ENCODE results near the gene ZNF22.

The ZNF22 gene

DNA sequence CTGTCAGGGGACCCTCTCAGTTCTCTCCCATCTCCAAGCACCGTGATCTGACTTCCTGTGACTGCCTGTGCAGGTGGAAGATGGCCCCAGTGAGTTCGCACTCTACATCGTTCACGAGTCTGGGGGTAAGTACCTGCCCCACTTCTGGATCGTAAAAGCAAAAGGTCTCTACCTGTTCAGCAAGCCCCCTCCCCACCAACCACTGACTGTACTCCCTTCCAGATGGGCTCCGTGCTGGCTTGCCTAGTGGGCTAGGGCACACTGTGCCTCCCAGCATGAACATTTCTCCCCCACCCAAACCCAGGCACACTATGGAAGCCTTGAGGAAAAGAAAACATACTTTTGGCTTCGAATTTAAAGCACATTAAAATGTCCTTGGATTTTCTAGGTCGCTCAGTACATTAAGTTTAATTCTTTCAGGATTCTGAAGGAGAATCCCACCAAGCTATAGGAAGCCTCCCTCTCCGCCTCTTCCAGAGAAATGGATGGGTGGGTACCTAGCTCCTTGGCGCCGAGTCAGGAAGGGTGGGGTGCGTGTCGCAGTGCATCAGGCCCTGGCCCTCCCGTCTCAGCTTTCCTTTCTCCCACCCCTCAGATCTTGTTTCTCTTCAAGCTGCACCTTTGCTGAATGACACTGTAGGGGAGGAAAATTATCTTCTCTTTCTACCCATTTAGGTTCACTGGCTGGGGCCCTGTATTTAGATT is 11.0 kb upstream of the ZNF22 start:
- WGBS (ENCODE audit: extremely low coverage, insufficient coverage, low lambda C conversion rate): no CpG with 5 or more reads among the region's 14 CpGs
- Histone ChIP-seq H3K27ac (ENCODE audit: low read depth, low read length) (no peak overlapping the region), H2BK120ac (ENCODE audit: low read depth, low read length) (no peak overlapping the region), H3K18ac (ENCODE audit: low read length) (no peak overlapping the region), H3K4me2 (ENCODE audit: low read length) (no peak overlapping the region), H2BK5ac (ENCODE audit: low read length) (no peak overlapping the region), H3K27me3 (ENCODE audit: insufficient read depth, low read length, poor library complexity) (no peaks in the 10 kb centered on the region), H3K4ac (ENCODE audit: low read depth, low read length) (no peak overlapping the region), H3K79me1 (ENCODE audit: low read length) (no peaks in the 10 kb centered on the region), H3K23ac (ENCODE audit: low read length) (no peak overlapping the region), H3K9ac (ENCODE audit: low read length) (no peak overlapping the region), H2AK5ac (ENCODE audit: low read length) (no peak overlapping the region), H3K79me2 (ENCODE audit: control insufficient read depth, insufficient read depth, low read length) (no peaks in the 10 kb centered on the region), H2BK15ac (replicated peaks; ENCODE audit: low read depth) (no peak overlapping the region), H3K4me3 (ENCODE audit: low read length) (no peak overlapping the region), H3K56ac (ENCODE audit: low read length) (no peak overlapping the region), H3K4me1 (ENCODE audit: control insufficient read depth, low read depth, low read length) (peaks cover 4% of the 10 kb centered on the region), H4K8ac (ENCODE audit: low read depth, low read length) (no peak overlapping the region), H4K5ac (ENCODE audit: low read length) (no peak overlapping the region), H3K36me3 (ENCODE audit: control insufficient read depth, insufficient read depth, low read length) (no peaks in the 10 kb centered on the region)
- DNase-seq: no peak

DNA sequence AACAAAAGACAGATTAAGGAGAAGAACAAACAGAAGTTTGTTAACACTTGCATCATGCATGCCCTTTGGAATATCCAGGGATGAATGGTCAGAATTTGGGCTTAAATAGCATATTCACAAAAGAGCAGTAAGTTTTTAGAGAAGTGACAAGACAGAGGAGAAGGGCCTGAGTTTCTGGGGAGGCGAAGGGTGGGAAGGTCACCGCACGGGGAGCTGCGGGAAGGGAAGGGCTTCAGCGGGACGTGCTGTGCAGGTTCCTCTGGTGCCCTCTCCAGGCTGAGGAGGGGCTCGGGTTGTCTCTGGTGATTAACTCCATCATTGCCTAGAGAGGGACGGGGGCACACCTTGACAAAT is 10.4 kb upstream of the ZNF22 start:
- Histone ChIP-seq H3K56ac (ENCODE audit: low read length) (no peak overlapping the region), H2BK15ac (replicated peaks; ENCODE audit: low read depth) (no peak overlapping the region), H2AK5ac (ENCODE audit: low read length) (no peak overlapping the region), H3K27me3 (ENCODE audit: insufficient read depth, low read length, poor library complexity) (no peaks in the 10 kb centered on the region), H3K79me1 (ENCODE audit: low read length) (no peaks in the 10 kb centered on the region), H3K4me2 (ENCODE audit: low read length) (no peak overlapping the region), H2BK5ac (ENCODE audit: low read length) (no peak overlapping the region), H2BK120ac (ENCODE audit: low read depth, low read length) (no peak overlapping the region), H3K4me3 (ENCODE audit: low read length) (no peak overlapping the region), H3K18ac (ENCODE audit: low read length) (no peak overlapping the region), H3K27ac (ENCODE audit: low read depth, low read length) (no peak overlapping the region), H3K4me1 (ENCODE audit: control insufficient read depth, low read depth, low read length) (peaks cover 4% of the 10 kb centered on the region), H3K36me3 (ENCODE audit: control insufficient read depth, insufficient read depth, low read length) (no peaks in the 10 kb centered on the region), H3K4ac (ENCODE audit: low read depth, low read length) (no peak overlapping the region), H4K8ac (ENCODE audit: low read depth, low read length) (no peak overlapping the region), H3K9ac (ENCODE audit: low read length) (no peak overlapping the region), H3K23ac (ENCODE audit: low read length) (no peak overlapping the region), H4K5ac (ENCODE audit: low read length) (no peak overlapping the region), H3K79me2 (ENCODE audit: control insufficient read depth, insufficient read depth, low read length) (no peaks in the 10 kb centered on the region)
- no CpG with 5 or more reads among the region's 8 CpGs for WGBS (ENCODE audit: extremely low coverage, insufficient coverage, low lambda C conversion rate)
- DNase-seq: peak; percentile 82

DNA sequence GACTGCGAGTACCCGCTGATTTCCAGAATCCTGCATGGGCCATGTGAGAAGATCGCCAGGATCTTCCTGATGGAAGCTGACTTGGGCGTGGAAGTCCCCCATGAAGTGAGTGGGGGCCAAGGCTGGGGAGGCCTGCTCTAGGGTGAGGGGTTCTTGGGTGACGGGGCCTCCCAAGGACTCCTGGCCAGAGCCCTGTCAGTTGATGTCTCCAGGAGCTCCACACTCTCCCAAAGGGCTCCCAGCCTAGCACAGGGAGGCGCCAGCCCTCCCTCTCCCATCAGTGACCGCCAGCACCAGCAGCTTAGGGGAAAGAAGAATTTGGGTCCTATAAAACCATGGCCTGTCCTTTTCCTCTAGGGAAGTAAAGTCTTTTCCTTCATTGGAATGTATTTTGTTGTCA is 9.8 kb upstream of the ZNF22 start:
- H3K18ac ChIP-seq (ENCODE audit: low read length): no peak overlapping the region
- peaks cover 4% of the 10 kb centered on the region for H3K4me1 ChIP-seq (ENCODE audit: control insufficient read depth, low read depth, low read length)
- WGBS (ENCODE audit: extremely low coverage, insufficient coverage, low lambda C conversion rate): no CpG with 5 or more reads among the region's 7 CpGs
- no peak overlapping the region for H2BK15ac ChIP-seq (replicated peaks; ENCODE audit: low read depth)
- H3K79me2 ChIP-seq (ENCODE audit: control insufficient read depth, insufficient read depth, low read length): no peaks in the 10 kb centered on the region
- H3K56ac ChIP-seq (ENCODE audit: low read length): no peak overlapping the region
- H3K27me3 ChIP-seq (ENCODE audit: insufficient read depth, low read length, poor library complexity): no peaks in the 10 kb centered on the region
- no peak overlapping the region for H2BK120ac ChIP-seq (ENCODE audit: low read depth, low read length)
- H2BK5ac ChIP-seq (ENCODE audit: low read length): no peak overlapping the region
- H3K4me2 ChIP-seq (ENCODE audit: low read length): no peak overlapping the region
- H3K4ac ChIP-seq (ENCODE audit: low read depth, low read length): no peak overlapping the region
- H3K23ac ChIP-seq (ENCODE audit: low read length): no peak overlapping the region
- H3K79me1 ChIP-seq (ENCODE audit: low read length): no peaks in the 10 kb centered on the region
- no peak overlapping the region for H4K5ac ChIP-seq (ENCODE audit: low read length)
- H4K8ac ChIP-seq (ENCODE audit: low read depth, low read length): no peak overlapping the region
- no peak overlapping the region for H3K9ac ChIP-seq (ENCODE audit: low read length)
- no peak overlapping the region for H3K4me3 ChIP-seq (ENCODE audit: low read length)
- no peak overlapping the region for H3K27ac ChIP-seq (ENCODE audit: low read depth, low read length)
- no peak overlapping the region for H2AK5ac ChIP-seq (ENCODE audit: low read length)
- DNase-seq: no peak
- no peaks in the 10 kb centered on the region for H3K36me3 ChIP-seq (ENCODE audit: control insufficient read depth, insufficient read depth, low read length)

DNA sequence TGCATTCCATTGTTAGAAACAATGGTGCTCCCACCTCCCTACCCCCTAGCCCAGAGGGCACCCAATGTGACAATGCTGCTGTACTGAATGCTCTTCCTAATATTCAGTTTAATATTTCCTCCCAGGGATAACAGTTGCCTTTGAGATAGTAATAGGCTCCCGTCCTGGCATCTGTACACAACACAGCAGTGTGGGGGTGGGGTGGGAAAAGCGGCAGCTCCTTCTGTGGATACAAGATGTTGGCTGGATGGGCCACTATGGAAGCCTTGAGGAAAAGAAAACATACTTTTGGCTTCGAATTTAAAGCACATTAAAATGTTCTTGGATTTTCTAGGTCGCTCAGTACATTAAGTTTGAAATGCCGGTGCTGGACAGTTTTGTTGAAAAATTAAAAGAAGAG is 9.2 kb upstream of the ZNF22 start:
- Histone ChIP-seq H4K5ac (ENCODE audit: low read length) (no peak overlapping the region), H3K4me2 (ENCODE audit: low read length) (no peak overlapping the region), H3K23ac (ENCODE audit: low read length) (no peak overlapping the region), H3K9ac (ENCODE audit: low read length) (no peak overlapping the region), H3K79me2 (ENCODE audit: control insufficient read depth, insufficient read depth, low read length) (no peaks in the 10 kb centered on the region), H2BK15ac (replicated peaks; ENCODE audit: low read depth) (no peak overlapping the region), H3K36me3 (ENCODE audit: control insufficient read depth, insufficient read depth, low read length) (no peaks in the 10 kb centered on the region), H3K27me3 (ENCODE audit: insufficient read depth, low read length, poor library complexity) (no peaks in the 10 kb centered on the region), H3K4me3 (ENCODE audit: low read length) (no peak overlapping the region), H2AK5ac (ENCODE audit: low read length) (no peak overlapping the region), H3K18ac (ENCODE audit: low read length) (no peak overlapping the region), H3K56ac (ENCODE audit: low read length) (no peak overlapping the region), H3K27ac (ENCODE audit: low read depth, low read length) (no peak overlapping the region), H2BK120ac (ENCODE audit: low read depth, low read length) (no peak overlapping the region), H2BK5ac (ENCODE audit: low read length) (no peak overlapping the region), H3K4ac (ENCODE audit: low read depth, low read length) (no peak overlapping the region), H3K4me1 (ENCODE audit: control insufficient read depth, low read depth, low read length) (no peaks in the 10 kb centered on the region), H3K79me1 (ENCODE audit: low read length) (no peaks in the 10 kb centered on the region), H4K8ac (ENCODE audit: low read depth, low read length) (no peak overlapping the region)
- WGBS (ENCODE audit: extremely low coverage, insufficient coverage, low lambda C conversion rate): no CpG with 5 or more reads among the region's 5 CpGs
- no peak for DNase-seq

DNA sequence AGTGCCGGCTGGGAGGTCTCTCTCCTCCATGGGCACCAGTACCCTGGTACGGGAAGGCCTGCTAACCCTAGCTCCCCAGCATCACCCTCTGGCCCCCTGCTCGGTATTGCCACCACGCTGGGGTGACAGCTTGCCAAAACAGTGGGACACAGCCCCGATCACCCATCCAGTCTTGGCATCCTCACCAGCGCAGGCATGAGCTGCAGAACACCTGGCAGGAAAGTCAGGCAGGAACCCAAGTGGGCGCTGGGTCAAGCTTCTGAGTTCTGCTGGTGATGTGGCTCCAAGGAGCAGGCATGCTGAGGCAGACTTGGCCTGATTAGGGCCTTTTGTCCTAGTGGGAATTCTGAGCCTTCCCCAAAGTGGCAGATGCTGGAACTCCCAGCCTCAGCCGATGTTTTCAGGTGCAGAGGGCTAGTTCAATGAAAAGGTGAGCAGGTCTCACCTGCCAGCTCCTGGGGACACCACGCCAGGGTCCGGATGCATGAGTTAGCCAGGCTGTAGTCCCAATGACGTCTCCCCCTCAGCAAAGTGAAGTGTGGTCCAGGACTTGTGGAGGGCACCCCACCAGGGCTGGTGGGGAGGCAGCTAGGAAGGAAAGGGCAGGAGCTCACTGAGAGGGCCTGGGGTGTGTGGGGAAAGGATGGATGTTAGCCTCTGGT is 8.5 kb upstream of the ZNF22 start:
- no peak overlapping the region for H3K56ac ChIP-seq (ENCODE audit: low read length)
- no peak overlapping the region for H2BK120ac ChIP-seq (ENCODE audit: low read depth, low read length)
- H4K5ac ChIP-seq (ENCODE audit: low read length): no peak overlapping the region
- no peak overlapping the region for H3K4ac ChIP-seq (ENCODE audit: low read depth, low read length)
- no peak overlapping the region for H3K18ac ChIP-seq (ENCODE audit: low read length)
- no peaks in the 10 kb centered on the region for H3K4me1 ChIP-seq (ENCODE audit: control insufficient read depth, low read depth, low read length)
- no peak overlapping the region for H3K9ac ChIP-seq (ENCODE audit: low read length)
- H3K36me3 ChIP-seq (ENCODE audit: control insufficient read depth, insufficient read depth, low read length): no peaks in the 10 kb centered on the region
- no peaks in the 10 kb centered on the region for H3K27me3 ChIP-seq (ENCODE audit: insufficient read depth, low read length, poor library complexity)
- H4K8ac ChIP-seq (ENCODE audit: low read depth, low read length): no peak overlapping the region
- no peaks in the 10 kb centered on the region for H3K79me1 ChIP-seq (ENCODE audit: low read length)
- no peak overlapping the region for H3K4me3 ChIP-seq (ENCODE audit: low read length)
- no peak overlapping the region for H3K4me2 ChIP-seq (ENCODE audit: low read length)
- no peak for DNase-seq
- no peak overlapping the region for H2BK15ac ChIP-seq (replicated peaks; ENCODE audit: low read depth)
- WGBS (ENCODE audit: extremely low coverage, insufficient coverage, low lambda C conversion rate): no CpG with 5 or more reads among the region's 11 CpGs
- H3K79me2 ChIP-seq (ENCODE audit: control insufficient read depth, insufficient read depth, low read length): no peaks in the 10 kb centered on the region
- H2AK5ac ChIP-seq (ENCODE audit: low read length): no peak overlapping the region
- no peak overlapping the region for H3K27ac ChIP-seq (ENCODE audit: low read depth, low read length)
- H3K23ac ChIP-seq (ENCODE audit: low read length): no peak overlapping the region
- no peak overlapping the region for H2BK5ac ChIP-seq (ENCODE audit: low read length)
